Activated CD8-positive, alpha-beta memory T cell treated with anti-CD3 and anti-CD28 coated beads, Interleukin-2, amount 10 ng/mL, durations not matched to agents 7 days and 5 days (primary cell): ENCODE results near the gene SLC44A1. TPM values are rescaled to one million over a fixed set of nuclear protein-coding genes. Genes with fewer than 3 reads are reported as not detected.

Experiments used
- ATAC-seq: fragments of 150-1000 bp; cut with Tn5 transposase; one replicate; pipeline ENCODE4 v1.10.0; 2021; ENCODE audit warnings: moderate library complexity
- CTCF ChIA-PET: fragments of 350-600 bp; sonication (Branson Sonifier 250); formaldehyde crosslinking; loops from one replicate; lab custom pipeline; 2021; ENCODE audit warnings: antibody characterized with exemption; lab: Charles Lee
- DNase-seq: peaks from one replicate; pipeline ENCODE4 v3.0.0-alpha.2; 2020
- H3K27ac Mint-ChIP-seq: one replicate; pipeline ENCODE4 v1.8.0; 2021; ENCODE audit warnings: mild to moderate bottlenecking, mixed read lengths
- H3K27me3 Mint-ChIP-seq: one replicate; pipeline ENCODE4 v1.8.0; 2021; ENCODE audit warnings: mixed read lengths
- H3K36me3 Mint-ChIP-seq: one replicate; pipeline ENCODE4 v1.8.0; 2021; ENCODE audit warnings: mild to moderate bottlenecking, mixed read lengths
- H3K4me1 Mint-ChIP-seq: one replicate; pipeline ENCODE4 v1.8.0; 2021; ENCODE audit warnings: mixed read lengths
- H3K4me3 Mint-ChIP-seq: one replicate; pipeline ENCODE4 v1.8.0; 2021; ENCODE audit warnings: mild to moderate bottlenecking, moderate library complexity, mixed read lengths
- H3K9me3 Mint-ChIP-seq: one replicate; pipeline ENCODE4 v1.8.0; 2022; ENCODE audit warnings: low read depth, mixed read lengths
- total RNA-seq, 2 experiments: library from RNA; stranded (reverse); gene quantifications; one replicate each; pipeline ENCODE4 v1.2.3, GENCODE V29; 2021

The SLC44A1 gene
- total RNA-seq, 2 experiments from 2014 or later: 4.9 to 10.3 TPM

DNA sequence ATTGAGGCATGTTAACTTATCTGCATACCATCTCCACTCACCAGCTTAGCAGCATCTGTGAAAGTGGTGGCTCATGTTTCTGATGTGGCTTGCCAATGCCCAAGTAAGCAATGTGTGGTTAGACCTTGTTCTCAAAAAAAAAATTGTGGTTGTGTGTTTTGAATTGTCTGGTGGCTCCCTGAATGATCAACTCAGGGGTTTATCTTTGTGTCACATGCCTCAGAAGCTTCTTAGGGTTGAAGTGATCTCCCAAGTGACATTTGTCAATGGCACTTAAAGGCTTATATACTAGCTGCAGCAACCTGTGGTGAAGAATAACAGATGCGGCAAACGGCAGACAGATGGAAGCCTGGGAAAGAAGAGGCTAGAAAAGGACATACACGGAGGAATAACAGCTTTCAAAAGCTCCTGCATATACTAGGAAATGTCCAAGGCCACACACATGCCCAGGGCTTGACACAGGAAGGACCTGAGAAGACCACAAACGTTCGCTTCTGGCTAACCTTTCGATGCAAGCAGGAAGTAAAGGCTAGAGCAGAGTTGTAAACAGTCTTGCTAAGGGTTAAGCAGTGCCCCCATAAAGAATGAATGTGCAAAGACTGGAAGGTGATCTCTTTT lies 161.2 kb downstream of the SLC44A1 start:
- H3K27ac Mint-ChIP-seq: peak overlapping the region; percentile 88

DNA sequence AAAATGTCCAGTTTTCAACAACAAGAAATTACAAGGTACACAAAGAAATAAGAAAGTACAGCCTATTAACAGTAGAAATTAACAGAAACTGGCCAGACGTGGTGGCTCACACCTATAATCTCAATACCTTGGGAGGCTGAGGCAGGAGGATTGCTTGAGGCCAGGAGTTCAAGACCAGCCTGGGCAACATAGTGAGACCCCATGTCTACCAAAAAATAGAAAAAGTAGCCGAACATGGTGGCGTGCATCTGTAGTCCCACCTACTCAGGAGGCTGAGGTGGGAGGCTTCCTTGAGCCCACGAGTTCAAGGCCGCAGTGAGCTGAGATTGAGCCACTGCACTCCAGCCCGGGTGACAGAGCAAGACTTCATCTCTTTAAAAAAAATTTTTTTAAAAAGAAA lies 161.9 kb downstream of the SLC44A1 start:
- peaks cover 19% of the 10 kb centered on the region for H3K36me3 Mint-ChIP-seq
- DNase-seq: no peak
- peak overlapping the region; percentile 65 for H3K4me3 Mint-ChIP-seq
- H3K4me1 Mint-ChIP-seq: peaks cover 38% of the 10 kb centered on the region
- peak overlapping the region; percentile 88 for H3K27ac Mint-ChIP-seq
- CTCF ChIA-PET: interaction anchor here (1.0 to 2.0 kb wide), 5 partner anchors 9 to 415 kb away, joined by 3 to 12 read pairs (median 3); partner anchors contain the start of gene SLC44A1
- H3K27me3 Mint-ChIP-seq: peaks cover 78% of the 10 kb centered on the region
- H3K9me3 Mint-ChIP-seq: peaks cover 9% of the 10 kb centered on the region
- ATAC-seq: no peak

More for the DNA sequence above, 161.2 kb downstream of the SLC44A1 start:
- Mint-ChIP-seq H3K36me3 (peaks cover 18% of the 10 kb centered on the region), H3K4me3 (peak overlapping the region; percentile 65), H3K4me1 (peaks cover 38% of the 10 kb centered on the region), H3K27me3 (peaks cover 74% of the 10 kb centered on the region), H3K9me3 (peaks cover 6% of the 10 kb centered on the region)
- CTCF ChIA-PET: interaction anchor here (0.7 to 2.0 kb wide), 7 partner anchors 10 to 476 kb away, joined by 3 to 12 read pairs (median 3); partner anchors contain the start of gene SLC44A1
- ATAC-seq (peak; percentile 91), DNase-seq (peak; percentile 84)

GRCh38 chr9:105413525-105413924 lies 169.1 kb downstream of the SLC44A1 start:
- Mint-ChIP-seq H3K4me1 (peaks cover 16% of the 10 kb centered on the region), H3K36me3 (peaks cover 8% of the 10 kb centered on the region), H3K27me3 (peaks cover 55% of the 10 kb centered on the region), H3K4me3 (no peak overlapping the region), H3K9me3 (peaks cover 12% of the 10 kb centered on the region), H3K27ac (no peak overlapping the region)
- DNase-seq (no peak), ATAC-seq (no peak)
- CTCF ChIA-PET: interaction anchor here (0.6 to 5.0 kb wide), 4 partner anchors 168 to 550 kb away, joined by 4 to 24 read pairs (median 16); partner anchors contain the start of gene SLC44A1

GRCh38 chr9:105414947-105415661 lies 170.7 kb downstream of the SLC44A1 start:
- H3K27me3 Mint-ChIP-seq: peaks cover 45% of the 10 kb centered on the region
- H3K9me3 Mint-ChIP-seq: peaks cover 10% of the 10 kb centered on the region
- no peak overlapping the region for H3K4me3 Mint-ChIP-seq
- CTCF ChIA-PET: interaction anchor here (0.7 to 5.0 kb wide), 14 partner anchors 9 to 551 kb away, joined by 3 to 24 read pairs (median 4); partner anchors contain the start of genes ABCA1 and SLC44A1
- peaks cover 8% of the 10 kb centered on the region for H3K36me3 Mint-ChIP-seq
- H3K4me1 Mint-ChIP-seq: peaks cover 16% of the 10 kb centered on the region
- no peak overlapping the region for H3K27ac Mint-ChIP-seq
- ATAC-seq (peak; percentile 87), DNase-seq (peak; percentile 73)

DNA sequence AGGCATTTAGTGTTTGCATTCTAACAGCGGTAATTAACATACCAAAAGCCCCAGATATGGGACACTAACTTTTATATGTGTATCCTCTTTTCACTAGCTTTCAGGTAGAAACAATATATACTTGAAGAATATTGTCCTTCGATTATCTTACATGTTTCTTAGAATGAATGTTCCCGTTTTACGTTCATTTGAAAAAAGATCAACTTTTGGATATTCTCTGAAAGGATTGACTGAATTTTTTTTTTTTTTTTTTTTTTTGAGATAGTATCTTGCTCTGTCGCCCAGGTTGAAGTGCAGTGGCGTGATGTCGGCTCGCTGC lies 171.2 kb downstream of the SLC44A1 start:
- no peak for DNase-seq
- Mint-ChIP-seq H3K36me3 (peaks cover 5% of the 10 kb centered on the region), H3K27ac (no peak overlapping the region), H3K4me3 (no peak overlapping the region), H3K27me3 (peaks cover 40% of the 10 kb centered on the region), H3K4me1 (peaks cover 16% of the 10 kb centered on the region), H3K9me3 (peaks cover 10% of the 10 kb centered on the region)
- no peak for ATAC-seq
- CTCF ChIA-PET: interaction anchor here (0.7 to 5.0 kb wide), 15 partner anchors 9 to 552 kb away, joined by 3 to 24 read pairs (median 4); partner anchors contain the start of genes ABCA1 and SLC44A1

- H3K9me3 Mint-ChIP-seq: peaks cover 2% of the 10 kb centered on the region
- H3K36me3 Mint-ChIP-seq: no peaks in the 10 kb centered on the region
- ATAC-seq (peak; percentile 54), DNase-seq (no peak)
- CTCF ChIA-PET: interaction anchor here (1.5 to 4.4 kb wide), 2 partner anchors 490 to 553 kb away, joined by 3 to 24 read pairs; no protein-coding TSS in a partner anchor
- peaks cover 16% of the 10 kb centered on the region for H3K4me1 Mint-ChIP-seq
- no peak overlapping the region for H3K4me3 Mint-ChIP-seq
- H3K27ac Mint-ChIP-seq: peak overlapping the region; percentile 26
- peaks cover 30% of the 10 kb centered on the region for H3K27me3 Mint-ChIP-seq
Measured at GRCh38 chr9:105416840-105417239, 172.4 kb downstream of the SLC44A1 start.

- DNase-seq (no peak), ATAC-seq (no peak)
- Mint-ChIP-seq H3K4me1 (peaks cover 16% of the 10 kb centered on the region), H3K36me3 (no peaks in the 10 kb centered on the region), H3K4me3 (no peak overlapping the region), H3K9me3 (no peaks in the 10 kb centered on the region), H3K27ac (no peak overlapping the region), H3K27me3 (peaks cover 16% of the 10 kb centered on the region)
- CTCF ChIA-PET: interaction anchor here (0.7 to 2.6 kb wide), 3 partner anchors 174 to 835 kb away, joined by 3 to 10 read pairs (median 3); partner anchors contain the start of gene SLC44A1
Measured at GRCh38 chr9:105418588-105419500, 174.4 kb downstream of the SLC44A1 start.

DNA sequence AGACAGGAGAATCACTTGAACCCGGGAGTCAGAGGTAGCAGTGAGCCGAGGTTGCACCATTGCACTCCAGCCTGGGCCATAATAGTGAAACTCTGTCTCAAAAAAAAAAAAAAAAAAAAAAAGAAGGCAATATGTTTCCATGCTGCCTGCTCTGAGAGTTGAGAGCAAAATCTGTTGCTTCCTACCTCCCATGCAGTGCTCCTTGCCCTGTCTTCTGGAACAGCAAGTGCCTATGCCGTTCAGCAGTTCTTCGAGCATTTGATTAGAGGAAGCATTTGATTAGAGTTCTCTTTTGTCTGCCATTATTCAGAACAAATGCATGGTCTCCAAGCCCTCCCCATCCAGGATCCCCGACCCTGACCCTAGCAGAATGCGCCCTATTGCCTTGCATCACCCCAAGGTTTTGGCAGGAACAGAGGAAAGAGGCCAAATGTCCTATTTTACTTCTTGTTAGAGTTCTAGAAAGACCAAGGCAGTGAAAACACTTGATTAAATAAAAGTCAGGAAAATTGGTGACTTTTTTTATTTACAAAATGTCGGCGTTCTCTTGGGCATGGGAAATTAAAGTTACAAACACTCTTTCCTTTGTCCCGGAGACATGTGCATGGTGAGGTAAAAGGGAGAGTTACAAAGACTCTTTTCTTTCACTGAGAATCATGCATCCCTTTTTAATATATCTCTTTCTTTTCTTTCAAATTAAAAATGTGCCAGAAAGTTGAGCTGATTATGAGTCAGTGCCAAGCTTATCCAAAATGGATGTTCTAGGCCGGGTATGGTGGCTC lies 175.6 kb downstream of the SLC44A1 start:
- DNase-seq: no peak
- CTCF ChIA-PET: interaction anchor here (2.6 kb wide), 1 partner anchor 175 kb away, joined by 10 read pairs; the partner anchor contains the start of gene SLC44A1
- no peaks in the 10 kb centered on the region for H3K36me3 Mint-ChIP-seq
- H3K27me3 Mint-ChIP-seq: peaks cover 10% of the 10 kb centered on the region
- peaks cover 16% of the 10 kb centered on the region for H3K4me1 Mint-ChIP-seq
- H3K4me3 Mint-ChIP-seq: no peak overlapping the region
- H3K9me3 Mint-ChIP-seq: no peaks in the 10 kb centered on the region
- no peak for ATAC-seq
- H3K27ac Mint-ChIP-seq: no peak overlapping the region

DNA sequence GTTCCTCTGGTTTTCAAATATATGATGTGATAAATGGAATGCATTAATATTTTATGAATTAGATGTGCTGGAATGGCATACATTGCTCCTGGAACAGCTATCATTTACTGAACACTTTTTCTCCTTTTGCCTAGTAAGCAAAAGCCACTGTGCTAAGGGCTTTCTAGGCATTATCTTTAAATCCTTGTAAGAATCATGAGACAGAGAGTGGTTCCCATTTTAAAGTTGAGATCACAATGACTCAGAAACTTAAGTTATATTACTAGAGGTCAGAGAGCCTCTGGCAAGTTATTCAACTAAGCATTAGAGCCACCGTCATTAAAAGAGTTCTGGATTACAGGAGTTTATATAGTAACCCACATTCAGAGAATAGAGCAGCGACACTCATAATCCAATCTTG lies 176.7 kb downstream of the SLC44A1 start:
- Mint-ChIP-seq H3K27me3 (peaks cover 5% of the 10 kb centered on the region), H3K9me3 (no peaks in the 10 kb centered on the region), H3K36me3 (no peaks in the 10 kb centered on the region), H3K4me1 (peaks cover 15% of the 10 kb centered on the region), H3K27ac (no peak overlapping the region), H3K4me3 (no peak overlapping the region)
- CTCF ChIA-PET: no interaction called here
- DNase-seq: no peak
- no peak for ATAC-seq

GRCh38 chr9:105421864-105422263 lies 177.4 kb downstream of the SLC44A1 start:
- Mint-ChIP-seq H3K27ac (no peak overlapping the region), H3K4me3 (no peak overlapping the region), H3K9me3 (no peaks in the 10 kb centered on the region), H3K4me1 (peaks cover 7% of the 10 kb centered on the region), H3K36me3 (no peaks in the 10 kb centered on the region), H3K27me3 (peaks cover 5% of the 10 kb centered on the region)
- DNase-seq (no peak), ATAC-seq (no peak)
- CTCF ChIA-PET: no interaction called here

GRCh38 chr9:105425816-105426433 lies 181.5 kb downstream of the SLC44A1 start:
- DNase-seq (no peak), ATAC-seq (peak; percentile 51)
- no peaks in the 10 kb centered on the region for H3K4me1 Mint-ChIP-seq
- H3K27ac Mint-ChIP-seq: no peak overlapping the region
- peaks cover 8% of the 10 kb centered on the region for H3K27me3 Mint-ChIP-seq
- H3K4me3 Mint-ChIP-seq: no peak overlapping the region
- H3K9me3 Mint-ChIP-seq: no peaks in the 10 kb centered on the region
- H3K36me3 Mint-ChIP-seq: no peaks in the 10 kb centered on the region
- CTCF ChIA-PET: no interaction called here

- no peaks in the 10 kb centered on the region for H3K9me3 Mint-ChIP-seq
- CTCF ChIA-PET: no interaction called here
- ATAC-seq (no peak), DNase-seq (no peak)
- H3K4me1 Mint-ChIP-seq: no peaks in the 10 kb centered on the region
- H3K27me3 Mint-ChIP-seq: peaks cover 8% of the 10 kb centered on the region
- no peaks in the 10 kb centered on the region for H3K36me3 Mint-ChIP-seq
- H3K4me3 Mint-ChIP-seq: no peak overlapping the region
- no peak overlapping the region for H3K27ac Mint-ChIP-seq
Measured at GRCh38 chr9:105426657-105427056, 182.2 kb downstream of the SLC44A1 start.
